ENCODE measurements around the gene CTTN. TPM values are rescaled to one million over a fixed set of nuclear protein-coding genes. Genes with fewer than 3 reads are reported as not detected.

CTTN gene
- total RNA-seq, 1 donor from 2014 or later, result 232 TPM

- DNase-seq (ENCODE audit: low spot score), result no peak
Observed at GRCh38 chr11:70409437-70409836, 11.1 kb downstream of the CTTN start.

DNA sequence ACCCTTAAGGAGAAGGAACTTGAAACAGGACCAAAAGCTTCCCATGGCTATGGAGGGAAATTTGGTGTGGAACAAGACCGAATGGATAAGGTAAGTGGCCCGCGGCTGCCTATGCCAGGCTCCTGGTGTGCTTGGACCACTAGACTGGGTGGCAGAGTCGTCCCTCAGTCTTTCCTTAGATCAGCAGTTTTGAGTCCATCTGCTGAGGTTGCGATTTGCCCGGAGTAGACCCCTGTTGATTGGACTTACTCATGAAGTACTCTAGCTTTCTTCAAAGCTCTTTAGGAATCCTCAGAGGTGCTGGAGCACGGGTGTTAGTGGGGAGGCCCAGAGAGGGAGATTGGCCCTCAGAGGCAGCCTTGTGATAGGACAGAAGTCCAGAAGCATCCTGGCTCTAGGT, 11.5 kb downstream of the CTTN start:
- no peak for DNase-seq (ENCODE audit: low spot score)

- DNase-seq (ENCODE audit: low spot score), result no peak
Observed at GRCh38 chr11:70410276-70411205, 12.2 kb downstream of the CTTN start.

GRCh38 chr11:70411713-70412452, 13.6 kb downstream of the CTTN start:
- DNase-seq (ENCODE audit: low spot score), result no peak

GRCh38 chr11:70413151-70413550, 14.8 kb downstream of the CTTN start:
- no peak for DNase-seq (ENCODE audit: low spot score)

GRCh38 chr11:70414341-70415100, 16.2 kb downstream of the CTTN start:
- DNase-seq (ENCODE audit: low spot score), result no peak

GRCh38 chr11:70415191-70415590, 16.9 kb downstream of the CTTN start:
- DNase-seq (ENCODE audit: low spot score), result no peak

DNA sequence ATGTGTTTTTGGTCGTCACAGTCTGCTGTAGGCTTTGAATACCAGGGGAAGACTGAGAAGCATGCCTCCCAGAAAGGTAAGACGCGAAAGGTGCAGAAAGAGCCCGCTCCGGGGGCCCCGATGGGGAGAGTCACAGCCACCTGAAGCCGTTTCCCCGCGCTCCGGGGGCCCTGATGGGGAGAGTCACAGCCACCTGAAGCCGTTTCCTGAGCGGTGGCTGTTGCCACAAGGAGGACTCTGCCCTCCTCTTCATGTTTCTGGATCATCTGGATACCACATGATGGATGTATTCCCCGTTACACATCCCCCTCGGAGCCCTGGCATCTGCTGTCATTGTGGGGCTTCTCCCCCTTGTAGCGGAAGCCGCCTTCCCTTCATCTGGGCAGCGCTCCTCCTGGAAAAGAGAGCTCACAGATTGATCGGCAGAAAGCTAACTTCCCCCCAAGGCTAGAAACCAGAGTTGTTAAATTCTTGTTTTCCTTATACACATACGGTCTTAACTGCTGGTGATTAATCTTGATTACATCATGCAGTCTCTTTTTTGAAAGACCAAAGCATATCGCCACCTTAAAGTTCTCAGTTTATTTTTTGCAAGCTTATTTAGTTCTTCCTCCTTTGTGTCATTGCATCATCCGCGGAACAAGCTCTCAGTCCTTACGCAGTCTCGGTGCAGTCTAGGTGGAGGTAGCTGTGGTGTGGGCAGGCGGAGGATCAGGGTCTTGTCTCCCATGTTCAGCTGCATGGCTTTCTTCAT, 17.5 kb downstream of the CTTN start:
- no peak for DNase-seq (ENCODE audit: low spot score)

GRCh38 chr11:70416881-70417280, 18.6 kb downstream of the CTTN start:
- no peak for DNase-seq (ENCODE audit: low spot score)

DNA sequence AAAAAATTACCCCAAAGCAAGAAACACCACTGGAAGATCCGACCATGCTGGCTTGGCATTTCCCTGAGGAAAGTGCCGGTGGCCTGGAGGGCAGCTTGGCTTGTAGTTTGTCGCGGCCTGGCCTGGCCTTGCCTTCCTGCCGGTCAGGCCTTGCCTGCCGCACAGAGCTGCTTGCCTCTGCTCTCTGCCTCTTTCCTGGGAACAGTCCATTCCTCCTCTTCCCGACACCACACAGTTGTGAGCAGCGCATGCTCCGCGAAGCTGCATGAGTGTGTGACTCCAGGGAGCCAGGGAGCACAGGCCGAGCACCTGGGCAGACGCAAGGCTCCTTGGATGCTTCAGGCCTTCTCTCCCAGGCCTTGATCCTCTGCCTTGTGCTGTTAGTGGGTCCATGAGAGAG, 19.8 kb downstream of the CTTN start:
- DNase-seq (ENCODE audit: low spot score), result no peak

DNA sequence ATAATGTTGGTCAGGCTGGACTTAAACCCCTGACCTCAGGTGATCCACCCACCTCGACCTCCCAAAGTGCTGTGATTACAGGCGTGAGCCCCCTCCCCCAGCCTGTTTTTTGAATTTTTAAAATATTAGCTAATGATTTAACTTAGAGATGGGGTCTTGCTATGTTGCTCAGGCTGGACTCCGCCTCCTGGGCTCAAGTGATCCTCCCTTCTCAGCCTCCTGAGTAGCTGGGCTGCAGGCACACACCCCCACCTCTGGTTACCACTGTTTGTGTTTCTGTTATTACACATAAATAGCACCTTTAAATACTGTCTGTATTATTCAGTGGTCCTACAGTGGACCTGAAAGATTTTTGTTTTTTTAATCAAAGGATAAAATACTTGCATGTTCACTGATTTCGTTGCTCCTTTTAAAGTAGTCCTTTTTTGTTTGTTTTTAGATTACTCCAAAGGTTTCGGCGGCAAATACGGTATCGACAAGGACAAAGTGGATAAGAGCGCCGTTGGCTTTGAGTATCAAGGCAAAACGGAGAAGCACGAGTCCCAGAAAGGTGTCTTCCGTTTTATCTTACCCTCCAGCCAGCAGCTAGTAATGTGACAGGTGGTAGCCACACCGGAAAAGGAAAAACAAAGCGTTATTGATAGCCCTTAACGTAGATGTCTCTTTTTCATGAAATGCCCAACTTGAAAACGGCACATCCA, 21.1 kb downstream of the CTTN start:
- DNase-seq (ENCODE audit: low spot score), result no peak

DNA sequence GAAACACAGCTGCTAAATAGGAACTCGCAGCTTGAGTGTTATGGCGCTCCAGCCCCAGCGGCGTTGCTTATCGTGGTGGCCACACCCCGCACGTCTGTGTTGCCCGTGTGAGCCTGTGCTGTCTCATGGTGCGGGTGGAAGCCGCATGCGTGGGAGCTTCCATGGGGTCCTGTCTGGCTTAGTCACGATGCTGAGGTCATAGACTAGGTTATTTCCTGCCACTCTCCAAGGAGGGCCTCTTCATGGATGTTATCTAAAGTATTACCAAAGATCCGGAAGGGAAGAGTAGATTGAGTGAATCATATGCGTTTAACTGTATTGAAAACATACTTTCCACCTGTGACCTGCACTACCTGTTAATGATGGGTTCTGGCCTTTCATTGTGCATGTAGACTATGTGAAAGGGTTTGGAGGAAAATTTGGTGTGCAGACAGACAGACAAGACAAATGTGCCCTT, 21.7 kb downstream of the CTTN start:
- no peak for DNase-seq (ENCODE audit: low spot score)

GRCh38 chr11:70420496-70420895, 22.2 kb downstream of the CTTN start:
- no peak for DNase-seq (ENCODE audit: low spot score)

- no peak for DNase-seq (ENCODE audit: low spot score)
Observed at GRCh38 chr11:70421123-70421522, 22.8 kb downstream of the CTTN start.

DNA sequence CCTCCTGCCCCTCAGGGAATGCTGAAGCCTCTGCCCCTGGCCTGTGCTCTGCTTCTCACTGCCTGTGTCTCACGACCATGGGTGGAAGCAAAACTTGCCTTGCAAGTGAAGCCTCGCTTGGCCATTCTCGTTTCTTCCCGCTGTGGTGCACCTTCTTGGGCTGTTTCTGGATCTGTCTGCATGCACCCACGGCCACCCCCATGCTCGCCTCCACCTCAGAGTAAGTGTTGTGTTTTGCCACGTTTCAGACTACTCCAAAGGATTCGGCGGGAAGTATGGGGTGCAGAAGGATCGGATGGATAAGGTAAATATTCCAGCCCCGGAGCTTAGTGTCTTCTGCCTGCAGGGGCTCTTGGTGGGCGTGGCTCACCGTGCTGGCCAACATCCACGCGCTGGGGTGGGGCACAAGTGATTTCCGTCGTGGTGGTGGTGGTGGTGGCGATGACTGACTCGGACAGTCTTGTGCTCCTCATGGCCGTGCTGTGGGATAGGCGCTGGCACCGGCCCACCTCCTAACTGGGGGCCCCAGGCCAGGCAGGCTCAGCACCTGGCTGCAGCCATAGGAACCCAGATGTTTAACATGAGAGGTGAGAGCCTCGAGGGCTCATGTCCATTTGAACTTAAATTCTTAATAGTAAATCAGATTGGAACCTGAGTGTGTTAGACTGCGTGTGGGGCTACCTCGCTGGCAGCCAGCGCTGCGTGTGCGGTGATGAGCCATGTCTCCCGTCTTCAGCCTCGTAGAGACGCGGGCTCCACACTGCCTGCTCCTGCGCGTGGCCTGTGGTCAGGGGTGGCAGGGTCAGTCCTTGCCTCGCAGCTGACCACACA, 24.6 kb downstream of the CTTN start:
- DNase-seq (ENCODE audit: low spot score), result no peak

DNA sequence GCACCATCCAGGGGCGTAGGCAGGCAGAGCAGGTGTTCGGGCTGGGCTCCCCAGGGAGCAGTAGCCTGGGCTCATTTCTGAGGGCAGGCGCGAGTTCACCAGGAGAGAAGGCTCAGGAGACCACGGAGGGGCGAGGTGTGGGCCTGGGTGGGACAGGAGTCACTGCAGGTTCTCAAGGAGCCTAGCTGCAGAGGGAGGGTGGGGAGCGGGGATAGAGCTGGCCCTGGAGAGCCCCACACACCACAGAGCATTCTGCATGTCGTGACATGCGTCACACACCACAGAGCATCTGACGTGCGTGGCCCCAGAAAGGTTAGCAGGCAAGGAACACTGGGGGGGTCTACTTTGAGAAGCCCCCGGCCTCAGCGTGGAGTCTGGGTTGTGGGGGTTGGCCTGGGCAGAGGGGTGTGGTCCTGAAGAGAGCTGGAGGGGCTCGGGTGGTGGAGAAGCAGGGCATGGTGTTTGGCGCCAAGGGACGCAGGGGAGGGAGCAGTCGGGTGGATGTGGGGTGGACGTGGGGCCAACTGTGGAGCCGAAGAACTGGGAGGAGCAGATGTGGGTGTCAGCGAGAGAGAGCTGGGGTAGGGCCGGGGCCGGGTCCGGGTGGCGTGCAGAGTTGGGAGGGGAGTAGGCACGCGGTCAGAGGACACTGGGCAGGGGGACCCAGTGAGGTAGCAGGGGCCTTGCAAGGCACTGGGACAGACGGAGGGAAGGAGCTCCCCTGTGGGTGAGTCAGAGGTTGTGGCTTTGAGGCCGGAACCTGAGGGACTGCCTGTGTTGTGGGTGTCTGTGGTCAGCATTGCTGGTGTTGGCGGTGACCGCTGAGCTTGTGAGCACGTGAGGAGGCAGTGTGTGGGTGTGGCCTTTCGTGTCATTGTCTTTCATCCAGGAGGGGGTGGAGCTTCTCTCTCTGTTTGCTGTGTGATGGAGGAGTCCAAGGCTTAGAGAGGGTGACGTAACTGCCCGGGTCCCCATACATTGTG, 25.5 kb downstream of the CTTN start:
- no peak for DNase-seq (ENCODE audit: low spot score)

DNA sequence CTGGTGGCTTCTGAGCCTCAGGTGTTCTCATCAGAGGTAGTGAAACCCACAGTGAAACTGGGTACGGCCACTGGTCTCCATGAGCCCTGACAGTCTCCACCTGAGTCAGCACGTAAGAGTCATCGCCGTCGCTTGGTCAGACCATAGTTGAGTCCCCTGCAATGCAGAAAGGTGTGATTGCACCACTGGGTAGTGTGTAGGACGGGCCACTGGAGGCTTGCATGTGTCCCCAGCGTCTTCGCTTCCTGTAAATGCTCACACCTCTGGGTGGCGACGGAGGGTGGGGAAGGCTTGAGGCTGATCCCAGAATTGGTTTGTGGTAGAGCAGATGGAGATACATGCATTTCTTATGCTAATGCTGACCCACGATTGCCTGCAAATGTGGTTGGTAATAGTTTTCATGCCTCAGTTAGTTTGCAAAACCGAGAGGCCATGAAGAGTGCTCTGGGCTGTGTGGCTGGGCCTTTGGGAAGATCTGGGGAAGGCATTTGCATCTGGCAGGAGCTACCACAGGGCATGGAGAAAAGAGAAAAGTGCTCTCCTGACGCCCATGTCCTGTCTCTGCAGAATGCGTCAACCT, 26.5 kb downstream of the CTTN start:
- DNase-seq (ENCODE audit: low spot score), result no peak

DNA sequence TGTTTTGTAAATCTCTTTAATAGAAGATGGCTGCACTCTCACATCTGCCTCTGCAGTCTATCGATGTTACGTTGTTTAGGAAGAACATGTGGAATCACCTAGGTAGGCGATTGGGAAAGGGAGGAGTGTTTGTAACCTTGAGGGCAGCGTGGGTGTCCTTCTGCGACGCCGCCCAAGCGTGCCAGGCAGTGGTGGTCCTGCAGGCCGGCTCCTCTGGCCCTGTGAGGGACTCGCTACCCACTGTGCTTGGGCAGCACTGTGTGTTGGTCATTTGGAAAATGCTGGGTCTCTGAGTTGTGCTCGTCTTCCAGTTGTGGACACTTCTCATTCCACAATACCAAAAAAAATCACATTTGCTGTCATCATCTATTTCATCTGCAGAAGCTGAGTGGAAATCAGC, 29.1 kb downstream of the CTTN start:
- no peak for DNase-seq (ENCODE audit: low spot score)

Data from mesenteric fat pad (tissue), 1 donor.